Measurements from ENCODE around the gene DOP1A. TPM values are rescaled to one million over a fixed set of nuclear protein-coding genes. Genes with fewer than 3 reads are reported as not detected.

DOP1A gene
- total and polyA plus RNA-seq, 2 donors (not counting 1 experiment from before 2014, with no cell fraction given) = 9.4 to 28.3 TPM

GRCh38 chr6:83038246-83038645 is 29.2 kb upstream of the DOP1A start:
- no peak overlapping the region for H3K4me2 ChIP-seq (replicated peaks; ENCODE audit: low read depth, low read length, poor library complexity, severe bottlenecking)
- CTCF ChIA-PET = interaction anchor here (1.5 kb wide), 1 partner anchor 19 kb away, joined by 3 read pairs; no protein-coding TSS in a partner anchor
- Mint-ChIP-seq H3K4me1 (no peaks in the 10 kb centered on the region), H3K27me3 (no peaks in the 10 kb centered on the region), H3K27ac (no peak overlapping the region), H3K4me3 (no peak overlapping the region), H3K9me3 (ENCODE audit: insufficient read depth) (peaks cover 7% of the 10 kb centered on the region)
- ATAC-seq (ENCODE audit: low read depth) (no peak), DNase-seq (no peak)
- intact Hi-C loops (cut with micrococcal nuclease) = no loop called here
- no peaks in the 10 kb centered on the region for H3K36me3 ChIP-seq (replicated peaks in 1 of 2; ENCODE audit: control extremely low read depth in 1 of 2, control insufficient read depth in 1 of 2, extremely low read depth in 1 of 2, insufficient read depth in 2 of 2, low read length in 1 of 2)
- no peaks in the 10 kb centered on the region for H3K79me2 ChIP-seq (ENCODE audit: control insufficient read depth, insufficient read depth, low read length)
- H2AFZ ChIP-seq (ENCODE audit: insufficient read depth, low read depth, low read length, poor library complexity, severe bottlenecking) = no peak overlapping the region
- no peaks in the 10 kb centered on the region for H3K4me1 ChIP-seq (ENCODE audit: control insufficient read depth in 2 of 2, insufficient read depth in 2 of 2, low read length in 2 of 2)
- no peak overlapping the region for H3K9ac ChIP-seq (ENCODE audit: low read length)
- no CpG with 5 or more reads among the region's 2 CpGs for whole genome bisulfite sequencing (ENCODE audit: insufficient coverage)
- no peaks in the 10 kb centered on the region for H3K9me3 ChIP-seq (ENCODE audit: control extremely low read depth in 1 of 3, control insufficient read depth in 2 of 3, insufficient read depth in 1 of 3, low read length in 2 of 3)
- H3K27me3 ChIP-seq (replicated peaks in 1 of 4; ENCODE audit: control extremely low read depth in 1 of 4, control insufficient read depth in 3 of 4, insufficient read depth in 4 of 4, low read length in 3 of 4) = no peaks in the 10 kb centered on the region
- TF ChIP-seq EZH2 (IDR thresholded peaks at IDR 0.05; ENCODE audit: borderline replicate concordance, insufficient read depth, low read depth, low read length, poor library complexity, severe bottlenecking) (no peak), CTCF (IDR thresholded peaks at IDR 0.05) (no peak)
- no peak overlapping the region for H3K27ac ChIP-seq (ENCODE audit: low read length in 2 of 2)
- H4K20me1 ChIP-seq (ENCODE audit: control insufficient read depth, insufficient read depth, low read length, poor library complexity, severe bottlenecking) = no peaks in the 10 kb centered on the region
- H3K4me3 ChIP-seq (ENCODE audit: control extremely low read depth in 1 of 5, extremely low read depth in 1 of 5, insufficient read depth in 1 of 5, low read depth in 2 of 5, low read length in 4 of 5) = no peak overlapping the region
- POLR2A ChIA-PET = no interaction called here

- H3K27ac ChIP-seq (ENCODE audit: low read length in 2 of 2) = no peak overlapping the region
- no peaks in the 10 kb centered on the region for H3K4me1 ChIP-seq (ENCODE audit: control insufficient read depth in 2 of 2, insufficient read depth in 2 of 2, low read length in 2 of 2)
- no peaks in the 10 kb centered on the region for H3K27me3 ChIP-seq (replicated peaks in 1 of 4; ENCODE audit: control extremely low read depth in 1 of 4, control insufficient read depth in 3 of 4, insufficient read depth in 4 of 4, low read length in 3 of 4)
- DNase-seq (no peak), ATAC-seq (ENCODE audit: low read depth) (no peak)
- no peaks in the 10 kb centered on the region for H3K9me3 Mint-ChIP-seq (ENCODE audit: insufficient read depth)
- intact Hi-C loops (cut with micrococcal nuclease) = no loop called here
- no peaks in the 10 kb centered on the region for H3K27me3 Mint-ChIP-seq
- WGBS (ENCODE audit: insufficient coverage) = no CpG with 5 or more reads among the region's 4 CpGs
- H3K27ac Mint-ChIP-seq = no peak overlapping the region
- no peak overlapping the region for H3K9ac ChIP-seq (ENCODE audit: low read length)
- no peaks in the 10 kb centered on the region for H3K36me3 ChIP-seq (replicated peaks in 1 of 2; ENCODE audit: control extremely low read depth in 1 of 2, control insufficient read depth in 1 of 2, extremely low read depth in 1 of 2, insufficient read depth in 2 of 2, low read length in 1 of 2)
- H3K4me3 Mint-ChIP-seq = no peak overlapping the region
- no peaks in the 10 kb centered on the region for H3K4me1 Mint-ChIP-seq
- no peaks in the 10 kb centered on the region for H4K20me1 ChIP-seq (ENCODE audit: control insufficient read depth, insufficient read depth, low read length, poor library complexity, severe bottlenecking)
- POLR2A ChIA-PET = no interaction called here
- H3K4me3 ChIP-seq (ENCODE audit: control extremely low read depth in 1 of 5, extremely low read depth in 1 of 5, insufficient read depth in 1 of 5, low read depth in 2 of 5, low read length in 4 of 5) = no peak overlapping the region
- no peaks in the 10 kb centered on the region for H3K9me3 ChIP-seq (ENCODE audit: control extremely low read depth in 1 of 3, control insufficient read depth in 2 of 3, insufficient read depth in 1 of 3, low read length in 2 of 3)
- H2AFZ ChIP-seq (ENCODE audit: insufficient read depth, low read depth, low read length, poor library complexity, severe bottlenecking) = no peak overlapping the region
- no peaks in the 10 kb centered on the region for H3K79me2 ChIP-seq (ENCODE audit: control insufficient read depth, insufficient read depth, low read length)
- TF ChIP-seq CTCF (IDR thresholded peaks at IDR 0.05) = no peak
- no peak for TF ChIP-seq EZH2 (IDR thresholded peaks at IDR 0.05; ENCODE audit: borderline replicate concordance, insufficient read depth, low read depth, low read length, poor library complexity, severe bottlenecking)
- CTCF ChIA-PET = interaction anchor here (1.0 kb wide), 1 partner anchor 13 kb away, joined by 3 read pairs; no protein-coding TSS in a partner anchor
- no peak overlapping the region for H3K4me2 ChIP-seq (replicated peaks; ENCODE audit: low read depth, low read length, poor library complexity, severe bottlenecking)
These were observed 24.9 kb upstream of the DOP1A start for GRCh38 chr6:83042467-83043053.

Measured in B cell (primary cell).